HPDE6-E6E7 (cell line): ENCODE data around the gene COL21A1.

ENCODE experiments used
- DNase-seq: peaks from one replicate; pipeline ENCODE4 v3.0.0; 2011; ENCODE audit warnings: missing footprints; ENCODE audit errors: extremely low spot score

COL21A1 gene

GRCh38 chr6:56187686-56188085, 59.7 kb downstream of the COL21A1 start:
- DNase-seq = no peak

GRCh38 chr6:56176741-56177140, 70.6 kb downstream of the COL21A1 start:
- DNase-seq = no peak

DNA sequence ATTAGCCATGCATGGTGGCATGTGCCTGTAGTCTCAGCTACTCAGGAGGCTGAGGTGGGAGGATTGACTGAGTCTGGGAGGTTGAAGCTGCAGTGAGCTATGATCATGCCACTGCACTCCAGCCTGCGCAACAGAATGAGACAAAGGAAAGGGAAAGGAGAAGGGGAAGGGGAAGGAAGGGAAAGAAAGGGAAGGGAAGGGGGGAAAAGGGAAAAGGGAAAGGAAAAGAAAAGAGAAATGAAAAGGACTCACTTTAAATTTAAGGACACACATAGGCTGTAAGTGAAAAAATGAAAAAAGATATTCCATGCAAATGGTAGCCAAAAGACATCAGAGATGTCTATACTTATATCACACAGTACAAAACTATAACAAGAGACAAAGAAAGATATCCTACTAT, 74.2 kb downstream of the COL21A1 start:
- no peak for DNase-seq

DNA sequence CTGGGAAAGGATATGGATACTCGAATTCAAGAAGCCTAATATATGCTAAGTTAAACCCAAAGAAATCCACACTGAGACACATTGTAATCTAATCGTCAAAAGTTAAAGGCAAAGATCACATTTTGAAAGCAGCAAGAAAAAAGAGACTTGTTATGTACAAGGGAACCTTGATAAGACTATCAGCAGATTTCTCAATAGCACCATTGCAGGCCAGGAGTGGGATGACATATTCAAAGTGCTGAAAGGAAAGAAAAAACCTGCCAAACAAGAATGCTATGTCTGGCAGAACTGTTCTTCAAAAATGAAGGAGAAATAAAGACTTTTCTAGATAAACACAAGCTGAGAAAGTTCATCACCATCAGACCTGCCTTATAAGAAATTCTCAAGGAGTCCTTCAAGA, 75.2 kb downstream of the COL21A1 start:
- DNase-seq = no peak

- DNase-seq = no peak
Measured at GRCh38 chr6:56169366-56169765, 78.0 kb downstream of the COL21A1 start.

- DNase-seq = no peak
Measured at GRCh38 chr6:56168596-56168995, 78.8 kb downstream of the COL21A1 start.

DNA sequence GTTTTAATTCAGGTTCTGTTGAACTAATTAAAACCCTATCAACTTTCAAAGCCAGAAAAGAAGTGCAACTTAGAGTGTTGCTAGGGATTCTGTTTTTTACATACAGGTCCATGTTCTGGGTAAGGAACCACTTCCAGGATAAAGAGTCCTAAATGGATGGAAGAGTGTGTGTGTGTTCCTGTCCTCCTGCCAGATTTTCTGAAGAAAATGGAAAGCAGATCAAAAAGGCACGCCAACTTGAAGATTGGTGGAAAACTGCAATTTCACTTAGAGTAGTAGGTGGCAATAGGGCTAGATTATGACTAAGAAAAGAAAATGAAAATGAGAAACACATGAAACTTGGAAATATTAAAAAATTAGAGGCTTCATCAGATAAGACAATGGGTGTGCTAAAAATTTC, 85.3 kb downstream of the COL21A1 start:
- no peak for DNase-seq

GRCh38 chr6:56160489-56160888, 86.9 kb downstream of the COL21A1 start:
- no peak for DNase-seq

- DNase-seq = no peak
Measured at GRCh38 chr6:56158571-56158970, 88.8 kb downstream of the COL21A1 start.

GRCh38 chr6:56156643-56157042, 90.7 kb downstream of the COL21A1 start:
- peak; percentile 15 for DNase-seq

DNA sequence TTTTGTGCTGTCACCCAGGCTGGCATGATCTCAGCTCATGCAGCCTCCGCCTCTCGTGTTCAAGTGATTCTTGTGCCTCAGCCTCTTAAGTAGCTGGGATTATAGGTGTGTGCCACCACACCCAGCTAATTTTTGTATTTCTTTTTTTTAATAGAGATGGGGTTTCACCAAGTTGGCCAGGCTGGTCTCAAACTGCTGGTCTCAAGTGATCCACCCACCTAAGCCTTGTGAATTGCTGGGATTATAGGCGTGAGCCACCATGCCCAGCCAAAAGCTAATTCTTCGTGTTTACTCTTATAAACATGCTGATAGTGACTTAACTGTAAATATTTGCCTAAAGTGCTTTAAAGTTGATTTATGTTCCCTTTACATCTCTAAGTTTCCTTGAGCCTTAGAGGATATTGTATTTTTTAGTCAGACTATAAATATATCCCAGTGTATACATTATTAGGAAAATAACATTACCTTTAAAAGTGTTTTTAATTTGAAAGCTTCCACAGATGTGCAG, 91.7 kb downstream of the COL21A1 start:
- no peak for DNase-seq

DNA sequence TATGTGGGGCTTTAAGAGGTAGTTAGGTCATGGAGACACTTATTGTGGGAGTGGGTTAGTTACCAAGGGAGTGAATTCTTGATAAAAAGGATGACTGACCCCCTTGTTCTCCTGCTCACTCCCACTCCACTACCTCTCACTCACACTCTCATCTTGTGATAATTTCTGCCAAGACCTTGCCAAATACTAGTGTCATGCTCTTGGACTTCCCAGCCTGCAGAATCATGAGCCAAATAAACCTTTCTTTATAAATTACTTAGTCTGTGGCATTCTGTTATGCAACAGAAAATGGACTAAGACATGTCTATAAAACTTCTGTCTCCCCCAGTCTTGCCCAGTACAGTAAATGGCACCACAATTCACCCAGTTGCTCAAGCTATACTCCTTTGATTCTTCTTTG, 93.3 kb downstream of the COL21A1 start:
- DNase-seq = no peak

- no peak for DNase-seq
Measured at GRCh38 chr6:56152611-56153010, 94.8 kb downstream of the COL21A1 start.

DNA sequence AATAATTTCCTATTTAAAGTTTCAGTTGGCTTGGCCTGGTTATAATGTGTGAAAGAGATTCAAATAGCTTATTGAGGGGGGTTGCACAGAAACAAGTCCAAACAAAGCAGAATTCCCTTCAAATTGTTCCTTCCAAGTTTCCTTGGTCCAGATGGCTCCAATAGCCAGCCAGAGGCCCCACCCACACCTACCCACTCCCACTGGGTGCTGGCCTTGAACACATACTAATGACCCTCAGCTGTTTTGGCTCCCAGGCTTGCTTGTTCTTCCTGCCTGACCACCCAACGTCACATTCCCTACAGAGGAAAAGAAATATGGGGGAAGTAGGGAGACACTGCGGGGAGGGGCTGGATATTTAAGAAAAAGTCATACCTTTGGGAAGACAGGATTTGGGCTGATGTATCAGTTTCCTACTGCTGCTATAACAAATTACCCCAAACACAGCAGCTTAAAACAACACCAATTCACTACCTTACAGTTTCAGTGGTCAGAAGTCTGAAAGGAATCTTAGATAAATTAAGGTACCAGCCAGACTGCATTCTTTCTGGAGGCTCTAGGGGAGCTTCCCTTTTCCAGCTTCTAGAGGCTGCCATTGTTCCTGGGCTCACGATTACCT, 95.7 kb downstream of the COL21A1 start:
- no peak for DNase-seq

DNA sequence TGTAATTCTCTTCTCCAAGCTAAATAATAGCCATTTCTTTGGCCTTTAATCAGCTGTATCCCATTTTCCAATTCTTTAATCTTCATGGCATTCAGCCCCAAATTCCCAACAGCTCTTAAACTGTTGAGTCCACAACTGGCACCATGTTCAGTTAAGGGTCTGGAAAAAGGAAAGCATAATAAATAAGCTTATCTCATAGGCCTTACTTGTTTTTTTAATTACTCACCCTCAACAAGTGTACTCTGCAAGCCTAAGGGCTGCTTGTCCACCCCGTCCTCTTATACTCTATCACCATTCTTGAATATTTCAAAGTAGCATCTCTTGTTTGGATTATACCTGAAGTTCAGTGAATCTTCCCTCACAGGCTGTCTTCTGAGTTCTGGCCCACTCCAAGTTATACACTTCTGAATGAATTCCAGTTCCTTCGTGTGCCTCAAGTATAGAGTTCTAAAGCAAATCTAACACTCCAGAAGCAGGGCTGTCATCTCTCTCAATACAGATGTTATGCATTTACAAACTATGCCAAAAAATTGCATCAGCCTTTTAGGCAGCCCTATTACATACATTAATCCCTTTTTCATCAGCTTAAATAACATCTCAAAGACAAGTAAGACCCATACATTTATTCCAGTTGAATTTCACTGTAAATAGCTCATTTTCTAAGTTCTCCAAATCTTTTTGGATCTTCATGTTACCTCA, 98.7 kb downstream of the COL21A1 start:
- DNase-seq = no peak

DNA sequence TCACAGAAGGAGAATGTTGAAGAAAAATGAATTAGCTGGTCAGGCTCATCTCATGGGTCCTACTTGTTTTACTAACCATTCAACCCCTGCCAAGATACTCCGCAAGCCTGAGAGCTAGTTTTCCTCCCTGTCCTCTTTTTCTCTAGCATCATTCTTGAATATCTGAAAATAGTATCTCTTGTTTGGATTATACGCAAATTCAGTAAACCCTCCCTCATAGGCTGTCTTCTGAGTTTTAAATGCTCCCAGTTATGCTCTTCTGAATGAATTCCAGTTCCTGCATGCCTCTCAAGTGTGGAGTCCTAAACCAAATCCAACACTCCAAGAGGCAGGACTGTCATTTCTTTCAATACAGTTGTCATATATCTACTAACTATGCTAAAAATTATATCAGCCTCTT, 99.6 kb downstream of the COL21A1 start:
- DNase-seq = no peak

GRCh38 chr6:56146086-56146485, 101.3 kb downstream of the COL21A1 start:
- no peak for DNase-seq

- no peak for DNase-seq
Measured at GRCh38 chr6:56145616-56146015, 101.8 kb downstream of the COL21A1 start.

GRCh38 chr6:56144538-56145324, 102.6 kb downstream of the COL21A1 start:
- DNase-seq = peak; percentile 36

DNA sequence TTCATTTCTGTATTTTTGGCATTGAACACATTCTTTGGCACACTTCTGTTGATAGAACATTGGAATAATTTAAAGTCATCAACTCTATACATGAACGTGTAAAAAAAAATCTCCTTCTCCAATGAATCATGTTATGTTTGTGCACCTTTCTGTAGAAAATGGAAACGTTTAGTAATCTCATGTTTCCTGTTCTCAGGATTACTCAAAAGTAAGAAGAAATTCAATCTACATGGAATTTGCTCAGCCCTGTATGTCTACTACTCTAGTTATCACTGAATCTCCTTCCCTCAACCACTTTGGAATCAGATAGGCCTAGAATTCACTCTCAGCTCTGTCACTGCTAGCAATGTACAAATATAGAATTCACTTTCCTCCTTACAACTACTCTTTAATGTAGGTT, 103.6 kb downstream of the COL21A1 start:
- DNase-seq = no peak

GRCh38 chr6:56140090-56140489, 107.3 kb downstream of the COL21A1 start:
- no peak for DNase-seq

DNA sequence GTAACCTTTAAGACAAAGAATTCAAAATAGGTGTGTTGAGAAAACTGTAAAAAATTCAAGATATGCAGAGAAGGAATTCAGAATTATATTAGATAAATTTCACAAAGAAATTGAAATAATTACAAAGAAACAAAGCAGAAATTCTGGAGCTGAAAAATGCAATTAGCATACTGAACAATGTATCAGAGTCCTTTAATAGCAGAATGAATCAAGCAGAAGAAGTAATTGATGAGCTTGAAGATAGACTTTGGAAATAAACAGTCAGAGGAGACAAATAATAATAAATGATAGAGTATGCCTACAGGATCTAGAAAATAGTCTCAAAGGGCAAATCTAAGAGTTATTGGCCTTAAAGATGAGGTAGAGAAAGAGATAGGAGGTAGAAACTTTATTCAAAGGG, 131.7 kb downstream of the COL21A1 start:
- no peak for DNase-seq

- DNase-seq = no peak
Measured at GRCh38 chr6:56109149-56109548, 138.2 kb downstream of the COL21A1 start.
